GM18870 (cell line): ENCODE data around the gene ST3GAL3.

Experiments
- ATAC-seq: cut with Tn5 transposase; IDR thresholded peaks from one replicate; pipeline ENCODE4 v1.9.1; 2021; ENCODE audit warnings: moderate library complexity; ENCODE audit not compliant: unreplicated experiment

The ST3GAL3 gene, protein sequence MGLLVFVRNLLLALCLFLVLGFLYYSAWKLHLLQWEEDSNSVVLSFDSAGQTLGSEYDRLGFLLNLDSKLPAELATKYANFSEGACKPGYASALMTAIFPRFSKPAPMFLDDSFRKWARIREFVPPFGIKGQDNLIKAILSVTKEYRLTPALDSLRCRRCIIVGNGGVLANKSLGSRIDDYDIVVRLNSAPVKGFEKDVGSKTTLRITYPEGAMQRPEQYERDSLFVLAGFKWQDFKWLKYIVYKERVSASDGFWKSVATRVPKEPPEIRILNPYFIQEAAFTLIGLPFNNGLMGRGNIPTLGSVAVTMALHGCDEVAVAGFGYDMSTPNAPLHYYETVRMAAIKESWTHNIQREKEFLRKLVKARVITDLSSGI

DNA sequence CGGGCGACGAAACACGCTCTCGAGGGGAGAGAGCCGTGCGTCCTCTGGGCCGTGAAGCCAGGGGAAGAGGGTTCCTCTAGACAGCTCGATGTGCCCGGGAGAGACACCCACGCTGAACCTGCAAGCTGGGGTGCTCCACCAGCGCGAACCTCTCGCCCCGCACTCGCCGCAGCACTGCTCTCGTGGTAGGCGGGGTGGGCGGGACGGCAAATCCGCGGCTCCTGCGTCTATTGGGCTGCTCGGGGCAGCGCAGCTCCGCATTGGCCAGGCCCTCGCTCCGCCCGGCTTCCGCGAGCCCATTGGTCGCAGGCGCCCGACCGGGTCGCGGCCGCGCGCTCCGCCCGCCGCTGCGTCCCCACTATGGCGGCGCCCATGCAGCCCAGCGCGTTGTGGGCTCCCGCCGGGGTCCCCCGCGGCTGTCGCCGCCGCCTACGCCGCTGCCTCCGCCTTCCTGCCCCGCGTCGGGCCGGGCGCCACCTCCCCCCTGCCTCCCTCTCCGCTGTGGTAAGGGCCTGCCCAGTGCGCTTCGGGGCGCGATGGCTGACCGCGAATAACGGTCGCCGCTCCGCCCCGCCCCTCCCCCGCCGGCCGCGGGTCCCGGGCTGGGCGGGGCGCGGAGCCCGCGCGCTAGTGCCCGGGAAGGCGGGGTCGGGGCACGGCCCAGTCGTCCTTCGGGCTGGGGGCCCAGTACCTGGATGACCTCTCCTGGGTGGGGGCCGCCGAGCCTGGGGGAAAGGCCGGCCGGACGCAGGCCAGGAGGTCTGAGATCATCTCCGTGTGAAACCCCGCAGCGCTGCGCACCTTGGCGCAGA is at the start of gene ST3GAL3:
TSS of gene ST3GAL3 (plus strand) at position 347 of the 812 bp plus-strand sequence. CDS start 28,727 bp downstream, outside the sequence.
- peak; percentile 71 for ATAC-seq

DNA sequence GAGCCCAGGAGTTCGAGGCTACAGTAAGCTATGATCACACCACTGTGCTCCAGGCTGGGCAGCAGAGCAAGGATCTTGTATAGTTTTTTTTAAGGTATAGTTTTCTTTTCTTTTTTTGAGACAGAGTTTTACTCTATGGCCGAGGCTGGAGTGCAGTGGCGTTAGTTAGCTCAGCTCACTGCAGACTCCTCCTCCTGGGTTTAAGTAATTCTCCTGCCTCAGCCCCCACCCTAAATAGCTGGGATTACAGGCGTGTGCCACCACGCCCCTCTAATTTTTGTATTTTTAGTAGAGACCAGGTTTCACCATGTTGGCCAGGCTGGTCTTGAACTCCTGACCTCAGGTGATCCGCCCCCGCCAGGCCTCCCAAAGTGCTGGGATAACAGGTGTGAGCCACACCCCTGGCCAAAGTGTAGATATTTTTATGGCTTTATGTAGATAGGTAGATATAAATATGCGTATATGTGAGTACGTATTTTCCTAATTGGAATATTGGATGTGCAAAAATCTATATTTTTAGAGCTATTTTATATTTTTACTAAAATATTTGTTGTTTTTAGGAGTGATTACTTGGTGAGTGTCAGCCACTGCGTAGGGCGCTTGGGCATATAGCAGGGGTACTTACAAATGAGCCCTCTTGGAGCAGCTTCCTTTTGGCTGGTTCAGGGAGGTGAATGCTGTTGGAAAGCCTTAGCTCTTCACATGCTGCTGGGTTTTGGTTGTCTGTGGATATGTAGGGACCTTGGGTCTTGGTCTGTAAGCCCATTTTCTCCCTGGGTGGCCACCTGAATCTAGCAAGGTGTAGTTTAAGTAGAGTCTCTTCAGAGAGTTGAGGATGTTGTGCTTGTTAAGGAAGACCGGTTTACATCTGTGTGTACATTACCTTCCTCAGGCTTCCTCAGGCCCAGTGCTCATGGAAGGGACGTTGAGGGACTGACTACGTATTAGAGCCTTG is 47.8 kb upstream of the ST3GAL3 start:
- ATAC-seq, result no peak

DNA sequence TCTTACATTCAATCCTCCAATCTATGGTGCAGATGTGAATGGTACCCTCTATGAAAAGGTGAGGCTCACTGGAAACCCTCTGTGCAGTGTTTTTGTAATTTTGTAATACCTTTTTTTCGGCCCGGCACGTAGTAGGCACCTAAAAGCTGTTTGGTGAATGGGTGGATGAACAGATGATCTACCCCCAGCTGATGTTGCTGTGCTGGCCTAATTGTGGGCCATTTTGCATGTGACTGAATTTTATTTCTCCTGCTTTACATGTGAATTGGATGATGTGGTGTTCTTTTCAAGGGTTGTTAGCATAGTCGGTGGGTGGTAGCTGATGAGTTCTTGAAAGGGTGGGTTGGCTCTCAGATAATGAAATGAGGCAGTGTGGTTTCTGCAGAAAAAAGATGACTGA is 47.0 kb upstream of the ST3GAL3 start:
- no peak for ATAC-seq

DNA sequence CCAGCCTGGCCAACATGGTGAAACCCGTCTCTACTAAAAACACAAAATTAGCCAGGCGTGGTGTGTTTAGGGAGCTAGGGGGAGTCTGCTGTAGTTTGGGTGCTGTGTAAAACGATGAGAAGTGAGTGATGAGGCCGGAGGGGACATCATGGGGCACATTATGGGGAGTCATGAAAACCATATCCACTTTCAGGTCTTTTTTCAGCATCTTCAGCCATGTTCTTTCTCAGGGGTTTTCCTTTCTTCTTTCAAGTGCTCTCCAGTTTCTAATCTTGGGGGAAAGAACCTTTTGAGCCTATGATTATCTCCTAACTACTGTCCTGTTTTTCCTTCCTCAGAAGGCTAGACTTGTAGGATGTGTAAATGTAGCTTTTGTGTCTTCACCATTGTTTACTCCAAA is 43.0 kb upstream of the ST3GAL3 start:
- no peak for ATAC-seq

DNA sequence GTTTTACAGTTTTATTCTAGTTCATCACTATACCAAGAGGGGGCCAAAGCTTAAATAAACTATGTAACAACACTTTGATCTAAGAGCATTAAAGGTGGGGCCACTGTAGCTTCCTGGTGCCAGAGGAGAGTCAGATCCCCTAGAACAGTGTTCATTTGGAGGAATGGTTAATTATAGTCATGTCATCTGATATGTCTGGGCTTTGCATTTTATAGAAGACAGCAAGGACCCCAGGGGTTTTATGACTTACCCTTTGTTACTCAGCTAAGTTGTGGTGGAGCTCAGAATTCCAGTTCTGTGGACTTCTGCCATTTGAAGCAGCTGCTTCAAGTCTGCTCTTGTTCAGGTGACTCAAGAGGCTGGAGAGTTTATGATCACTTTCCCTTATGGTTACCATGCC is 40.7 kb upstream of the ST3GAL3 start:
- no peak for ATAC-seq

- ATAC-seq, result no peak
Measured at GRCh38 chr1:43668956-43669355, 38.4 kb upstream of the ST3GAL3 start.

DNA sequence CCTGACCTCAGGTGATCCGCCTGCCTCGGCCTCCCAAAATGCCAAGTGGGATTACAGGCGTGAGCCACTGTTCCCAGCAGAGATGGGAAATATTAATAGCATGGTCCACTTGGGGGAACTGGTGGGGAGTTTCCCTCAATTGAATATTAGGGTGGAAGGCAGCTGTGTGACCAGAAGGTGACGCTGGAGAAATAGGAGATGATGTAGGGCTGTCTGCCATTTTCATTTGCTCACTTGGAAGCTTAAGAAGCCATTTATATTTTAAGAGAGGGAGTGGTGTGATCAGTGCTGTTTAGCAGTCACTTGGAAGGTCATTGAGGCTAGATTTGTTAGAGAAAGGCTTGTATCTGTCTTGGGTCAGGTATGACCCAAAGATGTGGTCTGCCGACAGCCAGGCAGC is 37.5 kb upstream of the ST3GAL3 start:
- ATAC-seq, result no peak

DNA sequence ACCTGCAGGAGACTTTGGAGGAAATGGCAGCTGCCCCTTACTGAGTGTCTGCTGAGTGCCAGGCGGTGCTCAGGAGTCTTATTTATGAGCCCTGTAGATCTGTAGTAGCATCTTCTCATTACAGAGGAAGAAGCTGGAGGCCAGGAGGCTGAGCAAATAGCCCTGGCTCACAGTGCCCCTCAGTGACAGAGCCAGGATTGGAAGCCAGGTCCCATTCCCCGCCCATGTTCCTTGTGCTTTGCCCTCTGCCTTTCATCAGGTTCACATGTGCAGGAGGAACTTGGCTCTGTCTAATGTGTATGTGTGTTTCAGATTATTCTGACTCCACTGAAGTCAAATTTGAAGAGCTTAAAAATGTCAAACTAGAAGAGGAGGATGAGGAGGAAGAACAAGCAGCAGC is 36.1 kb upstream of the ST3GAL3 start:
- ATAC-seq, result no peak

DNA sequence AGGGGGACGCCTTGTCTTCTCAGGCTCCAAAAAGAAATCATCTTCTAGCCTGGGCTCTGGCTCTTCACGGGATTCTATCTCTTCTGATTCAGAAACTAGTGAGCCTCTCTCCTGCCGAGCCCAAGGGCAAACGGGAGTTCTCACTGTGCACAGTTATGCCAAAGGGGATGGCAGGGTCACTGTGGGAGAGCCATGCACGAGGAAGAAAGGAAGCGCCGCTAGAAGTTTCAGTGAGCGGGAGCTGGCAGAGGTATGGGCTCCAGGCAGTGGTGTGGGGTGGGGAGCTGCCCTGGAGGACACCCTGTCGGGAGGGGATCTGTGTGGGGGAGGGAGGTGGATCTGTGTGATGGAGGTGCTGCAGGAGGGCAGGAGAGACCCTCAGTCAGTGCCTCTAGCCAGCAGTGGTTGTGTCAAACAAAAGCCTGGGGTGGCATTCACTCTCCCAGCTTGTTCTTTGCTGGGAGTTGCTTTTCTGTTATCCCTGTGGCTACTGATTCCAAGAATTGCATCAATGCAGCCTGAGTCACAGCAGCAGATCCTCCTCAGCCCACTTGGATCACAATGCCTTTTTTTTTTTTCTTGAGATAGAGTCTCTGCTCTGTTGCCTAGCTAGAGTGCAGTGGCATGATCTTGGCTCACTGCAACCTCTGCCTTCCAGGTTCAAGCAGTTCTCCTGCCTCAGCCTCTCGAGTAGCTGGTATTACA is 35.6 kb upstream of the ST3GAL3 start:
- ATAC-seq, result no peak

DNA sequence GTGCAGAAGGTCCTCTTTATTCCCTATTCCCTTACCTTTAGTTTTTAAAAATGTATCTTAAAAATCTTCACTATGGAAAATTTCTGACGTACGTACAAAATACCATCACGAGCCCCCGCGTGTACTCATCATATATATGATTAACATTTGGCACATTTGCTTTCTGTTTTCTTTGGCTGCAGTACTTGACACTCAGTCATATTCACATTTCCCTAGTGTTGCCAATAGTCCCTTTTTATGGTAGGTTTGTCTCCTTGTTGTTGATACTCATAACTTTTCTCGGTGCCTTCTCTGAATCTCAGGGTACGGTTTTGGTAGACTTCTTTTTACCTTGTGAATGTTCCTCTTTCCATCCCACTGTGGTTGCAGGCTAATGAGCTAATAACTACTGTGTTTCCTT is 34.1 kb upstream of the ST3GAL3 start:
- no peak for ATAC-seq

DNA sequence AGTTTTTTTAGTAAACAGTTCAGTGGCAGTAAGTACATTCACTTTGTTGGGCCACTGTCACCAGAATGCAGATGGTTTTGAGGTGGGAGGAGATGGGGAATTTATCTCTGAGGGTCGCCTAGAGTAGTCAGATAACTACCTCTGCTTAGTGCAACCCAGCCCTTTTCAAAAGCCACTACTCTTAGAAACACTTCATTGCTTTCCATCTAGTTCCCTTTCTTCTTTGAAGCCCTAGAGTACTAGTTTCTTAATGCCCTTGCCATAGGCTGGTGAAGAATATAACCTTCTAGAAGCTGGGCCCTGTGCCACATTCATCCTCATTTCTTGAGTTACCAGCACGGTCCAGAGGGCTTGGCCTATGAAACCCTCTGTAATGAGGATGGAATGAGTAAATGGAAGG is 28.4 kb upstream of the ST3GAL3 start:
- ATAC-seq, result no peak

DNA sequence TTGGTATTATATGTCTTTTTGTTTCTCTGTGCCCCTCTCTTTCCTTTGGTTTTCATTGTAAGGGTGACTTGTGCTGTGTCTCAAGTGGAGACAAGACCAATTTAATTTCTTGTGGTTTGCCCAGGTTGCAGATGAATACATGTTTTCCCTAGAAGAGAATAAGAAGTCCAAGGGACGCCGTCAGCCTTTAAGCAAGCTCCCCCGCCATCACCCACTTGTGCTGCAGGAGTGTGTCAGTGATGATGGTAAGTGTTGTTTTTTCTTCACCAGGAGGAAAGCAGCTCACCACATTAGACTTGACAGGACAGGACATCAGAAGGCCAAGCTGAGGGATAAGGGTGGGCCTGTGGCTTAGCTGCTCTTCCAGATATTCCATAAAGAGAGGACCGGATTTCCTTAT is 23.8 kb upstream of the ST3GAL3 start:
- no peak for ATAC-seq

GRCh38 chr1:43686801-43687200 is 20.5 kb upstream of the ST3GAL3 start:
- ATAC-seq, result no peak

DNA sequence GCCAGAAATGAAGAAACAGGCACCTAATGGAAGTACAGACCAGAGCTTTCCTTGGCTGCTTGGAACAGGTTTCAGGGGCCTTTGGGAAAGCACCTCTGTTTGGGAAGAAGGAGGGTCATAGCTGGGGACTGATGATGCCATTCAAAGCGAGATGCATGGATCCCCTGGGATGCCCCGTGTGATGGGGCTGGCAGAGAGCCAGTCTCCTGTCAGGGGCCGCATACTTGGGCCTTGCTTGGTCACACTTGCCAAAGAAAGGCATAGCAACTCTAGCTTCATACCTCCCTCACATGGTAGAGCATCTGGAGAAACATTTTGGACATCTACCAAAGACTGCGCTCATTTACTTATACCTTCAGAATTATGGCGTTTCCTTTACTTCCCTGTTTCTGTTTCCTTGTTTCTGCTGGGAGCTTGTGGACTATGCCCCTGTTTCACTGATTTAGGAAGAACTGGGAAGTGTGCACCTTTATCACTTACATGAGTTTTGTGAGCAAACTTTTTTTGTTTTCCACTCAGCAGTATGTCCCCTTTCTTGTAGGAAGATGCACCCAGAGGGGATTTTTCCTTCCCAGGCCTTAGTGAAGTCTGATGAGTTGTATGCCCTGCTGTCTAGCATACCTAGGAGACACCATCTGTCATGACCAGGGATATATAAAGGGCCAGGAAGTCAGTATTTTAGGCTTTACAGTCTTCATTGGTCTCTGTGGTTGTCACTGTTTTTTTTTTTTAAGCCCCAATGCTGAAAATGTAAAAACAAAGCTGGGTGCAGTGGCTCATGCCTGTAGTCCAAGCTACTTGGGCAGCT is 19.8 kb upstream of the ST3GAL3 start:
- no peak for ATAC-seq

DNA sequence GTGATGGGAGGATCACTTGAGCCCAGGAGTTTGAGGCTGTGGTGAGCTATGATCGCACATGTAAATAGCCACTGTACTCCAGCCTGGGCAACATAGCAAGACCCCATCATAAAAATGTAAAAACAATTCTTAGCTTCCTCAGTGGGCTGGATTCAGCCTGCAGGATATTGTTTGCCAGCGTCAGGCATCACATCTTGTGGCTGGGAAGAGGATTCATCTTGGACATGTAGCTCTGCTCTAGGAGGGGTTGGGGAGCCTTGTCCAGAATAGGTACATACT is 19.3 kb upstream of the ST3GAL3 start:
- no peak for ATAC-seq

GRCh38 chr1:43688594-43689000 is 18.7 kb upstream of the ST3GAL3 start:
- no peak for ATAC-seq

- ATAC-seq, result no peak
Measured at GRCh38 chr1:43689289-43689688, 18.0 kb upstream of the ST3GAL3 start.

DNA sequence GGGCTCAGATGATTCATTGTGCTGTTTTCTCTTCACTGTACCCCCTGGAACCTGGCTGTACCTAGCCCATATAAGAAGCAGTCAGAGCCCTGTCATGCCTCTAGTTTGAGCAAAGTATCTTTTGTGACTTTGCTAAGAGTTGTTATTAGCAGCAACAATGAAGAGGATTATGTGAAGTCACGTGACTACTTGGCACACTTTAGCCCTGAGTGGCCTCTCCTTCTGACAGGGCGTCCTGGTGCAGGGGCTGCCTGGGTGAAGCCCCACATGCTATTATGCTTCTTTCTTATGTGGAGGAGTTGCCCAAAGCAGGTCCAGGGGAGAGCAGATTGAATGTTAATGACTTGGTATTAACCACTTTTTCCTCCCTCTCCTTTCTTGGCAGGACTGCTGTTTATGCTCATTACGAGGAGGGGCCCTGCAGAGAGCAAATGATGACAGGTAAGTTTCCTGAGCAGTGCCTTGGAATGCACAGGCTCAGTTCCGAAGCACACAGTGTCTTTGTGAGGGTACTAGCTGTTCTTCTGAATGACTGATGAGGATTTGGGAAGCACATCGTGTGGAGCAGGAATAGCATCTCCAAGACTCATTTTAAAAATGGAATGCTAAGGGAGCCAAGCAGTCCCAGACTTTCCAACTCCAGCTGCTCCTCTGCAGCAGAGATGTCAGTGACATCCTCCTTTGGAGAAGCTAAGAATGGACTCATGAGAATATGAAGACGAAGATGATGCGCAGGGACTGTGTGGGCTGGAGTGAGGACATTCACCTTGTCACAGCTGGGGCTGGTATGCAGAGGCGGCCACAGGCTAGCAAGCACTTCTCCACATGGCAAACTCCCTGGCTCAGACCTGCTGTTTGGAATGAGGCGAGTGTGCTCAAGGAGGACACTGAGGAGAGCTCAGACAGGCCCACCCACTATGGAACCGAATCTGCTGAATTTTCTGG is 15.2 kb upstream of the ST3GAL3 start:
- ATAC-seq, result no peak

GRCh38 chr1:43693371-43693770 is 14.0 kb upstream of the ST3GAL3 start:
- no peak for ATAC-seq
